Naive B cell (primary cell): ENCODE measurements around the gene ASCL5. TPM values are rescaled to one million over a fixed set of nuclear protein-coding genes. Genes with fewer than 3 reads are reported as not detected.
"Not testable (repeated sequence)": the region's sequence is repeated elsewhere in the genome, so short reads cannot be mapped to it uniquely, and the experiment has no call there.

Experiments used
- ATAC-seq, 2 donors: fragments of 150-1000 bp; cut with Tn5 transposase; 2 replicates each; pipeline ENCODE4 v1.10.0; 2021; ENCODE audit warnings: low read depth in 2 of 2, mild to moderate bottlenecking in 2 of 2, moderate library complexity in 2 of 2
- DNase-seq: peaks from one replicate; pipeline ENCODE4 v3.0.0; 2022
- H3K27ac Mint-ChIP-seq, 6 donors: one replicate each; pipeline ENCODE4 v1.8.0; 2020 to 2022; ENCODE audit warnings: mild to moderate bottlenecking in 6 of 6, mixed read lengths in 6 of 6, moderate library complexity in 5 of 6, inconsistent platforms in 2 of 6
- H3K27me3 Mint-ChIP-seq, 3 donors: one replicate each; pipeline ENCODE4 v1.8.0; 2021 to 2022; ENCODE audit warnings: mixed read lengths in 3 of 3, mild to moderate bottlenecking in 1 of 3
- H3K36me3 Mint-ChIP-seq, 2 donors: one replicate each; pipeline ENCODE4 v1.8.0; 2020 to 2022; ENCODE audit warnings: mixed read lengths in 2 of 2, inconsistent platforms in 1 of 2, mild to moderate bottlenecking in 1 of 2
- H3K4me1 Mint-ChIP-seq, 3 donors: one replicate each; pipeline ENCODE4 v1.8.0; 2020 to 2022; ENCODE audit warnings: mixed read lengths in 3 of 3, inconsistent platforms in 1 of 3, mild to moderate bottlenecking in 1 of 3, moderate library complexity in 1 of 3
- H3K4me3 Mint-ChIP-seq, 8 donors: one replicate each; pipeline ENCODE4 v1.8.0; 2020 to 2022; ENCODE audit warnings: mild to moderate bottlenecking in 8 of 8, mixed read lengths in 8 of 8, moderate library complexity in 8 of 8, inconsistent platforms in 2 of 8
- H3K9me3 Mint-ChIP-seq, 7 donors: one replicate each; pipeline ENCODE4 v1.8.0; 2020 to 2022; ENCODE audit warnings: mixed read lengths in 7 of 7, mild to moderate bottlenecking in 5 of 7, inconsistent platforms in 2 of 7, moderate library complexity in 1 of 7
- polyA plus RNA-seq, 6 donors: library from polyadenylated mRNA; unstranded; fragments of 300-500 nt; fragmentation: Illumina TruSeq; gene quantifications; one replicate each; pipeline ENCODE4 v1.2.3, GENCODE V29; 2021; ENCODE audit warnings: low read depth in 6 of 6

ASCL5 gene
- polyA plus RNA-seq, 6 donors from 2014 or later, result not detected

GRCh38 chr1:201164645-201165044 is 37.7 kb upstream of the ASCL5 start:
- no peak for DNase-seq
- Mint-ChIP-seq H3K36me3 (no peaks in the 10 kb centered on the region), H3K27me3 (peaks cover 8 to 20% (median 9%) of the 10 kb centered on the region in 3 donors), H3K4me1 (no peaks in the 10 kb centered on the region), H3K4me3 (no peak overlapping the region), H3K27ac (no peak overlapping the region), H3K9me3 (no peaks in the 10 kb centered on the region)
- ATAC-seq, result no peak

DNA sequence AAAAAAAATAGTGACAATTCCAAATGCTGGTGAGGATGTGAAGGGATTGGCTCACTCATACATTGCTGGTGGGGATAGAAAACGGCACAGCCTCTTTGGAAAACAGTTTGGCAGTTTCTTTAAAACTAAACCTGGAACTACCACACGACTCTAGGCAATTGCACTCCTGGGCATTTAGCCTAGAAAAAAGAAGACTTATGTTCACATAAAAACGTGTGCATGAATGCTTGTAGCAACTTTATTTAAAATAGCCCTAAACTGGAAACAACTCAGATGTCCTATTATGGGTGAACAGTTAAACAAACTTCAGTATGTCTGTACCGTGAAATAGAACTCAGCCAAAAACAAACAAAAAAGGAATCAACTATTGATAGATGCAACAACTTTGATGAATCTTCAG is 36.7 kb upstream of the ASCL5 start:
- no peak overlapping the region for H3K27ac Mint-ChIP-seq
- peaks cover 14 to 24% (median 14%) of the 10 kb centered on the region in 3 donors for H3K27me3 Mint-ChIP-seq
- no peaks in the 10 kb centered on the region for H3K9me3 Mint-ChIP-seq
- no peak for DNase-seq
- ATAC-seq, result no peak
- H3K36me3 Mint-ChIP-seq, result no peaks in the 10 kb centered on the region
- no peaks in the 10 kb centered on the region for H3K4me1 Mint-ChIP-seq
- H3K4me3 Mint-ChIP-seq, result no peak overlapping the region

GRCh38 chr1:201163036-201163435 is 36.1 kb upstream of the ASCL5 start:
- H3K27ac Mint-ChIP-seq, H3K36me3 Mint-ChIP-seq, DNase-seq, H3K9me3 Mint-ChIP-seq, H3K4me3 Mint-ChIP-seq, ATAC-seq, H3K4me1 Mint-ChIP-seq: not testable (repeated sequence)
- H3K27me3 Mint-ChIP-seq, result peaks cover 15 to 31% (median 21%) of the 10 kb centered on the region in 3 donors

DNA sequence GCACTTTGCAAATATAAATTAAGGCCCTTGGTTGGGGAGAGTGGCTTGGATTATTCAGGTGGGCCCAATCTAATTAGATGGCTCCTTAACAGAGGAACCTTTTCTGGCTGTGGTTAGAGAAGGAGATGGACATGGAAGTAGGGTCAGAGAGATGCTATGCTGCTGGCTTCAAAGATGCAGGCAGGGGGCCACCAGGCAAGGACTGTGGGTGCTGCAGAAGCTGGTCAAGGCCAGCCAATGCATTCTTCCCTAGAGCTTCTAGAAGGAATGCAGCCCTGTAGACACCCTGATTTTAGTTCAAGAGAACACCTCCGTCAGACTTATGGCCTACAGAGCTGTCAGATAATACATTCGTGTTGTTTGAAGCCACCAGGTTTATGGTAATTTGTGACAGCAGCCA is 31.0 kb upstream of the ASCL5 start:
- ATAC-seq (no peak), DNase-seq (no peak)
- no peak overlapping the region for H3K4me3 Mint-ChIP-seq
- H3K9me3 Mint-ChIP-seq, result no peaks in the 10 kb centered on the region
- H3K27me3 Mint-ChIP-seq, result peaks cover 29 to 32% (median 30%) of the 10 kb centered on the region in 3 donors
- no peaks in the 10 kb centered on the region for H3K36me3 Mint-ChIP-seq
- peaks cover 12 to 14% (median 13%) of the 10 kb centered on the region in 3 donors for H3K4me1 Mint-ChIP-seq
- H3K27ac Mint-ChIP-seq, result no peak overlapping the region

GRCh38 chr1:201156819-201157218 is 29.8 kb upstream of the ASCL5 start:
- ATAC-seq (no peak), DNase-seq (no peak)
- peak overlapping the region in 1 of 8 donors; percentile 60 for H3K4me3 Mint-ChIP-seq
- peaks cover 23 to 32% (median 29%) of the 10 kb centered on the region in 3 donors for H3K27me3 Mint-ChIP-seq
- H3K4me1 Mint-ChIP-seq, result peaks cover 14 to 16% (median 14%) of the 10 kb centered on the region in 3 donors
- H3K36me3 Mint-ChIP-seq, result no peaks in the 10 kb centered on the region
- no peak overlapping the region for H3K27ac Mint-ChIP-seq
- H3K9me3 Mint-ChIP-seq, result no peaks in the 10 kb centered on the region

DNA sequence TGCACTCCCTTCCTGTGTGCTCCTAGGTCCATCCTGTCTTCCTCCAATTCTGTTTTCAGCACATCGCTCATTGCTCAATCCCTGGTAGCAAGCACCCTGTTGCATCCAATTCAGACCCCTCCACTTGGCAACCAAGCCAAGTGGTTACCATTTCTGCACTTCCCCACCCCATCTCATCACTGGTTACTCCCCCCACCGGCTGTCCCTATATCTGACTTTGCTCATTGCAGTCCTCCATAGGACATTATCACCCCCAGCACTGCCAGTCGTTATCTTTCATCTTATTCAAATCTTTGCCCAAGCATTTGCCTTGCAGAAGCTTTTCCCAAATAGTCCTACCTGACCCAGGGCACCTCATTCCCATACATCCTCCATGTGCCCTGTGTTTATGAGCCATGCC is 29.4 kb upstream of the ASCL5 start:
- no peak overlapping the region for H3K27ac Mint-ChIP-seq
- H3K27me3 Mint-ChIP-seq, result peaks cover 23 to 32% (median 29%) of the 10 kb centered on the region in 3 donors
- peaks cover 14 to 18% (median 16%) of the 10 kb centered on the region in 3 donors for H3K4me1 Mint-ChIP-seq
- H3K9me3 Mint-ChIP-seq, result no peaks in the 10 kb centered on the region
- H3K36me3 Mint-ChIP-seq, result peaks cover 2 to 3% of the 10 kb centered on the region in 2 donors
- H3K4me3 Mint-ChIP-seq, result peak overlapping the region in 1 of 8 donors; percentile 60
- DNase-seq (no peak), ATAC-seq (no peak)

GRCh38 chr1:201155354-201155753 is 28.4 kb upstream of the ASCL5 start:
- H3K4me1 Mint-ChIP-seq, result peaks cover 14 to 22% (median 16%) of the 10 kb centered on the region in 3 donors
- no peaks in the 10 kb centered on the region for H3K9me3 Mint-ChIP-seq
- H3K36me3 Mint-ChIP-seq, result peaks cover 9 to 10% of the 10 kb centered on the region in 2 donors
- peaks cover 23 to 29% (median 28%) of the 10 kb centered on the region in 3 donors for H3K27me3 Mint-ChIP-seq
- DNase-seq (no peak), ATAC-seq (no peak)
- H3K4me3 Mint-ChIP-seq, result peak overlapping the region in 3 of 8 donors; percentile 13 to 85 (median 59)
- peak overlapping the region in 2 of 6 donors; percentile 13 to 41 for H3K27ac Mint-ChIP-seq

DNA sequence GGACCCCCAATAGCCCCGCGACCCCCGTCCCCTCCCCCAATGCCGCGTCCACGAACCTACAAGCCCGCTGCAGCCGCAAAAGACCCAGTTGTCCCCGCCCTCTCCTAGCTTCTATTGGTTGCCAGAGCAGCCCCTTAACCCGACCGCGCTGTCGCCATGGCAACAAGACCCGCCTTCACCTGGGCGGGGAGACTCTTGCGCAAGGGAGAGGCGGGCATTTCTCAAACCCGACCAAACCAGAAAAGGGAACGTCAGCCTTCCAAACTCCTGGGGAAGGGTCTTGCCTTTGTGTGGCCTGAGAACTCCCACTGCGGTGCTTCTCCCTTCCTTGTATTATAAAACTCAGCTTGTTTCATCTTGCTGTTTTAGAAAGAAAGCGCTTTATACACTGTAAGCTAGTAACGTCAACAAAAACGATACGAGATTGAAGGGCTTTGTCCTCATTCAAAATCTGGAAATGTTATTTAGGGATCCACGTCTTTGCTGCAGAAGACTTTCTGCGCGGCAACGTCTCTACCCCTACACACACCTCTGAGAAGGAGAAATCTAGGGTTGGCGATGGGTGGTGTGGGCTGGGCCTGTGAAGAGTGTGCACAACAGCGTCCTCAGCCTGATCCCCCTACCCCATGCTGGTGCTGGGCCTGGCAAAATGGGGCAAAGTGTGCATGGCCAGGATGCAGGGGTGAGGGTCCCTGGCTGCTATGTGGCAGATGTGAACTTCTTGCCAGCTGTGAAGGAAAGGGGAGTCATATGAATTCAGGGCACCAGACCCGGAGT is 27.6 kb upstream of the ASCL5 start, which contains the start of gene TMEM9:
TMEM9 (minus strand) TSS at position 86 of the 777 bp plus-strand sequence. CDS start 551 bp downstream, outside the sequence.
- H3K27ac Mint-ChIP-seq, result peak within 1 kb of the TSS; percentile 69 to 97 (median 85)
- ATAC-seq (peak; percentile 97 to 98), DNase-seq (peak; percentile 95)
- peaks cover 23 to 29% (median 23%) of the 10 kb centered on the region in 3 donors for H3K27me3 Mint-ChIP-seq
- peaks cover 9 to 10% of the 10 kb centered on the region in 2 donors for H3K36me3 Mint-ChIP-seq
- peaks cover 14 to 22% (median 16%) of the 10 kb centered on the region in 3 donors for H3K4me1 Mint-ChIP-seq
- H3K9me3 Mint-ChIP-seq, result no peaks in the 10 kb centered on the region
- peak within 1 kb of the TSS; percentile 85 to 97 (median 92) for H3K4me3 Mint-ChIP-seq

GRCh38 chr1:201153474-201154388 is 26.7 kb upstream of the ASCL5 start:
- no peak for DNase-seq
- Mint-ChIP-seq H3K27ac (peak overlapping the region; percentile 69 to 97 (median 85)), H3K36me3 (peaks cover 9 to 14% of the 10 kb centered on the region in 2 donors), H3K27me3 (peaks cover 18 to 23% (median 19%) of the 10 kb centered on the region in 3 donors), H3K9me3 (no peaks in the 10 kb centered on the region), H3K4me3 (peak overlapping the region; percentile 85 to 97 (median 92)), H3K4me1 (peaks cover 14 to 22% (median 16%) of the 10 kb centered on the region in 3 donors)
- ATAC-seq, result peak; percentile 72 to 78

GRCh38 chr1:201149400-201149799 is 22.4 kb upstream of the ASCL5 start:
- peaks cover 10 to 17% (median 17%) of the 10 kb centered on the region in 3 donors for H3K4me1 Mint-ChIP-seq
- ATAC-seq, result no peak
- no peaks in the 10 kb centered on the region for H3K9me3 Mint-ChIP-seq
- H3K27me3 Mint-ChIP-seq, result no peaks in the 10 kb centered on the region
- no peak overlapping the region for H3K27ac Mint-ChIP-seq
- peak; percentile 9 for DNase-seq
- H3K36me3 Mint-ChIP-seq, result peaks cover 34 to 39% of the 10 kb centered on the region in 2 donors
- peak overlapping the region in 1 of 8 donors; percentile 64 for H3K4me3 Mint-ChIP-seq

DNA sequence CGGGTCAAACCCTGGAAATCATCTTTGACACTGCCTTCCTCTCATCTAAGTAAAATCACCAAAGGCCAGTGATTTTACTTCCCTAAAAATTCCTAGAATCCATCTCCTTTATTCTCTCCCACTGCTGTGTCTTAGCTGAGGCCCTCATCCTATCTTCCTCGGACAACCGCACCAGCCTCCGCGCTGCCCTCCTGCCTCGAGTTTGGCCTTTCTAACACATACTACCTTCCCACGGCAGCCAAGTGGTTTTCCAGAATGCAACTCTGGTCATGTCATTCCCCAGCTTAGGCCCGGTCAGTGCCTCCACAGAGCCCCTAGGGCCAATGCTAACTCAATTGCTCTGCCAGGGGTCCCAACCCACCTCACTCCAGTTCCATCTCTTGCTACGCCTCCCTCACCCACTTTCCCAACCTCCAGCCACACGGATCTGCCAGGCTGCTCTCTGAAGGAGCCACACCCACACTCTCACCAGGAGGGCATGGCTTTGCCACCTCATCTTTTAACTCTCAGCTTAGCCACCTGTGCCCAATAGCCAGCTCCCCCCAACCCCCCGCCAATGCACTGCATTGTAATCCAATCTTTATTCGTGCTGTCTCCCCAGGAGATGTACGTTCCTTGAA is 20.5 kb upstream of the ASCL5 start:
- peaks cover 3 to 10% (median 9%) of the 10 kb centered on the region in 3 donors for H3K4me1 Mint-ChIP-seq
- peak overlapping the region in 1 of 6 donors; percentile 58 for H3K27ac Mint-ChIP-seq
- no peak overlapping the region for H3K4me3 Mint-ChIP-seq
- DNase-seq, result no peak
- H3K27me3 Mint-ChIP-seq, result no peaks in the 10 kb centered on the region
- no peak for ATAC-seq
- H3K36me3 Mint-ChIP-seq, result peaks cover 40 to 58% of the 10 kb centered on the region in 2 donors
- no peaks in the 10 kb centered on the region for H3K9me3 Mint-ChIP-seq

- H3K27me3 Mint-ChIP-seq, result no peaks in the 10 kb centered on the region
- H3K4me3 Mint-ChIP-seq, result no peak overlapping the region
- DNase-seq (no peak), ATAC-seq (no peak)
- H3K36me3 Mint-ChIP-seq, result peaks cover 40 to 63% of the 10 kb centered on the region in 2 donors
- H3K27ac Mint-ChIP-seq, result no peak overlapping the region
- no peaks in the 10 kb centered on the region for H3K9me3 Mint-ChIP-seq
- H3K4me1 Mint-ChIP-seq, result peaks cover 3 to 8% (median 6%) of the 10 kb centered on the region in 3 donors
Observed at GRCh38 chr1:201146626-201147390, 19.8 kb upstream of the ASCL5 start.
